GM23248 (cell line): Measurements from ENCODE around the gene GARNL3. TPM values are rescaled to one million over a fixed set of nuclear protein-coding genes. Genes with fewer than 3 reads are reported as not detected.

Source experiments
- DNase-seq: peaks from one replicate; pipeline ENCODE4 v3.0.0-alpha.2; 2015
- H2AFZ ChIP-seq: fragments of 200-600 bp; sonication (generic); 2 replicates; pipeline ENCODE4 v1.6.1; 2016; ENCODE audit warnings: antibody characterized with exemption
- H3F3A ChIP-seq: fragments of 200-600 bp; sonication (generic); 2 replicates; pipeline ENCODE4 v1.6.1; 2016; ENCODE audit warnings: mild to moderate bottlenecking, antibody characterized with exemption, mixed run types; ENCODE audit not compliant: insufficient read depth
- H3K27ac ChIP-seq: fragments of 200-600 bp; sonication (generic); 2 replicates; pipeline ENCODE4 v1.5.1; 2016; ENCODE audit warnings: mild to moderate bottlenecking
- H3K27me3 ChIP-seq: fragments of 200-600 bp; sonication (generic); replicated peaks from 2 replicates; pipeline ENCODE4 v1.6.1; 2016; ENCODE audit warnings: mild to moderate bottlenecking; ENCODE audit not compliant: insufficient read depth
- H3K36me3 ChIP-seq: fragments of 200-600 bp; sonication (generic); 2 replicates; pipeline ENCODE4 v1.6.1; 2016; ENCODE audit warnings: low read depth, mild to moderate bottlenecking
- H3K4me1 ChIP-seq: fragments of 200-600 bp; sonication (generic); 2 replicates; pipeline ENCODE4 v1.6.1; 2016; ENCODE audit warnings: mild to moderate bottlenecking; ENCODE audit not compliant: insufficient read depth
- H3K4me2 ChIP-seq: fragments of 200-600 bp; sonication (generic); one replicate; pipeline ENCODE4 v1.6.1; 2016; ENCODE audit warnings: mild to moderate bottlenecking; ENCODE audit not compliant: unreplicated experiment
- H3K4me3 ChIP-seq: fragments of 200-600 bp; sonication (generic); 2 replicates; pipeline ENCODE4 v1.5.1; 2016; ENCODE audit warnings: mild to moderate bottlenecking
- H3K79me2 ChIP-seq: fragments of 200-600 bp; sonication (generic); 2 replicates; pipeline ENCODE4 v1.6.1; 2016; ENCODE audit warnings: mild to moderate bottlenecking; ENCODE audit not compliant: insufficient read depth
- H3K9ac ChIP-seq: fragments of 200-600 bp; sonication (generic); 2 replicates; pipeline ENCODE4 v1.6.1; 2016; ENCODE audit warnings: mild to moderate bottlenecking
- H3K9me2 ChIP-seq: fragments of 200-600 bp; sonication (generic); 2 replicates; pipeline ENCODE4 v1.6.1; 2016; ENCODE audit warnings: mixed run types, mild to moderate bottlenecking, moderate library complexity; ENCODE audit not compliant: insufficient read depth
- H3K9me3 ChIP-seq: fragments of 200-600 bp; sonication (generic); one replicate; pipeline ENCODE4 v1.6.1; 2017; ENCODE audit warnings: low read depth
- H4K20me1 ChIP-seq: fragments of 200-600 bp; sonication (generic); 2 replicates; pipeline ENCODE4 v1.6.0; 2016; ENCODE audit not compliant: insufficient read depth
- EZH2 ChIP-seq: fragments of 200-600 bp; sonication (generic); IDR thresholded peaks from 2 replicates; pipeline ENCODE4 v1.6.1; 2018; ENCODE audit warnings: antibody characterized with exemption, mild to moderate bottlenecking; ENCODE audit not compliant: insufficient read depth, poor library complexity, severe bottlenecking
- EZH2phosphoT487 ChIP-seq: fragments of 200-600 bp; sonication (generic); IDR thresholded peaks from 2 replicates; pipeline ENCODE4 v1.6.1; 2018; ENCODE audit warnings: antibody characterized with exemption, moderate library complexity, mild to moderate bottlenecking, low read depth; ENCODE audit not compliant: insufficient read depth
- WGBS, 2 experiments: methylation state at CpG; one replicate each; pipeline ENCODE4 v1.1.6; 2015 to 2017; ENCODE audit warnings: low lambda C conversion rate in 2 of 2, low coverage in 1 of 2; ENCODE audit errors: missing lambda C conversion rate in 2 of 2; 5-methylcytosine and 5-hydroxymethylcytosine counted together
- in situ Hi-C: fragments of 300-500 bp; cut with MboI; formaldehyde crosslinking; loops from 2 replicates; pipeline ENCODE4 v1.15.0; 2020
- polyA plus RNA-seq: library from polyadenylated mRNA; unstranded; fragments of >200 nt; fragmentation: Nextera tagmentation; extraction: Ambion mirVana; gene quantifications from 2 replicates; pipeline ENCODE4 v1.2.1, GENCODE V29; 2016
- total RNA-seq: library from RNA; depleted of rRNA; stranded (reverse); fragments of >200 nt; shearing (Covaris generic); gene quantifications from 2 replicates; pipeline ENCODE4 v1.2.3, GENCODE V29; 2014

The GARNL3 gene
- total and polyA plus RNA-seq, 2 experiments from 2014 or later, result 0.43 to 1.3 TPM

GRCh38 chr9:127305838-127306226, 41.3 kb downstream of the GARNL3 start:
- Histone ChIP-seq H3K4me3 (no peak overlapping the region), H3K9ac (no peak overlapping the region), H3K9me2 (no peaks in the 10 kb centered on the region), H3K9me3 (no peaks in the 10 kb centered on the region), H2AFZ (no peak overlapping the region), H3K4me1 (peaks cover 12% of the 10 kb centered on the region), H3K27me3 (no peaks in the 10 kb centered on the region), H3F3A (peaks cover 2% of the 10 kb centered on the region), H3K79me2 (no peaks in the 10 kb centered on the region), H3K27ac (no peak overlapping the region), H3K4me2 (no peak overlapping the region), H4K20me1 (no peaks in the 10 kb centered on the region), H3K36me3 (no peaks in the 10 kb centered on the region)
- no peak for DNase-seq
- TF ChIP-seq EZH2phosphoT487 (no peak), EZH2 (no peak)
- 65 to 69% methylated on average over 4 of the region's 4 CpGs for WGBS, 2 experiments
- in situ Hi-C loops, result no loop called here

GRCh38 chr9:127307802-127308201, 43.2 kb downstream of the GARNL3 start:
- no peak for DNase-seq
- WGBS, 2 experiments, result 90 to 91% methylated on average over 2 of the region's 2 CpGs

GRCh38 chr9:127308652-127309434, 44.3 kb downstream of the GARNL3 start:
- no peaks in the 10 kb centered on the region for H4K20me1 ChIP-seq
- no peak overlapping the region for H2AFZ ChIP-seq
- peaks cover 14% of the 10 kb centered on the region for H3F3A ChIP-seq
- in situ Hi-C loops, result no loop called here
- no peak overlapping the region for H3K9ac ChIP-seq
- no peak overlapping the region for H3K27ac ChIP-seq
- TF ChIP-seq EZH2 (no peak), EZH2phosphoT487 (no peak)
- H3K27me3 ChIP-seq, result no peaks in the 10 kb centered on the region
- H3K4me1 ChIP-seq, result peaks cover 23% of the 10 kb centered on the region
- peak; percentile 68 for DNase-seq
- H3K4me2 ChIP-seq, result peak overlapping the region; percentile 6
- H3K9me2 ChIP-seq, result no peaks in the 10 kb centered on the region
- WGBS, 2 experiments, result 25 to 39% methylated on average over 3 of the region's 3 CpGs
- no peak overlapping the region for H3K4me3 ChIP-seq
- H3K9me3 ChIP-seq, result no peaks in the 10 kb centered on the region
- H3K36me3 ChIP-seq, result no peaks in the 10 kb centered on the region
- no peaks in the 10 kb centered on the region for H3K79me2 ChIP-seq

More at GRCh38 chr9:127307802-127308201, 43.2 kb downstream of the GARNL3 start:
- Histone ChIP-seq H2AFZ (no peak overlapping the region), H3F3A (peaks cover 14% of the 10 kb centered on the region), H3K9ac (no peak overlapping the region), H3K27me3 (no peaks in the 10 kb centered on the region), H3K4me3 (no peak overlapping the region), H3K4me2 (no peak overlapping the region), H3K9me3 (no peaks in the 10 kb centered on the region), H4K20me1 (no peaks in the 10 kb centered on the region), H3K79me2 (no peaks in the 10 kb centered on the region), H3K36me3 (no peaks in the 10 kb centered on the region), H3K4me1 (peaks cover 23% of the 10 kb centered on the region), H3K27ac (no peak overlapping the region), H3K9me2 (no peaks in the 10 kb centered on the region)
- in situ Hi-C loops, result no loop called here
- no peak for TF ChIP-seq EZH2phosphoT487
- no peak for TF ChIP-seq EZH2

GRCh38 chr9:127309715-127310114, 45.1 kb downstream of the GARNL3 start:
- H3K9me3 ChIP-seq, result no peaks in the 10 kb centered on the region
- in situ Hi-C loops, result no loop called here
- no peaks in the 10 kb centered on the region for H3K79me2 ChIP-seq
- no peaks in the 10 kb centered on the region for H3K36me3 ChIP-seq
- DNase-seq, result no peak
- peaks cover 14% of the 10 kb centered on the region for H3F3A ChIP-seq
- no peak overlapping the region for H2AFZ ChIP-seq
- peaks cover 23% of the 10 kb centered on the region for H3K4me1 ChIP-seq
- no peak overlapping the region for H3K4me2 ChIP-seq
- H3K9me2 ChIP-seq, result no peaks in the 10 kb centered on the region
- TF ChIP-seq EZH2 (no peak), EZH2phosphoT487 (no peak)
- WGBS, 2 experiments, result 56 to 59% methylated on average over 4 of the region's 4 CpGs
- H3K9ac ChIP-seq, result no peak overlapping the region
- H4K20me1 ChIP-seq, result no peaks in the 10 kb centered on the region
- H3K27me3 ChIP-seq, result no peaks in the 10 kb centered on the region
- no peak overlapping the region for H3K4me3 ChIP-seq
- H3K27ac ChIP-seq, result no peak overlapping the region
